T-helper 1 cell (primary cell): ENCODE measurements around the gene E2F6.

ENCODE experiments used
- DNase-seq, 5 donors: peaks; one replicate each; pipeline ENCODE4 v3.0.0-alpha.2; 2012 to 2020

E2F6 gene

GRCh38 chr2:11492720-11493119, 26.8 kb upstream of the E2F6 start:
- no peak for DNase-seq

GRCh38 chr2:11492244-11492643, 26.3 kb upstream of the E2F6 start:
- no peak for DNase-seq

GRCh38 chr2:11491348-11491933, 25.5 kb upstream of the E2F6 start:
- DNase-seq, result no peak

GRCh38 chr2:11490194-11490593, 24.2 kb upstream of the E2F6 start:
- DNase-seq, result no peak

GRCh38 chr2:11488809-11489208, 22.8 kb upstream of the E2F6 start:
- no peak for DNase-seq

- DNase-seq, result no peak
Observed at GRCh38 chr2:11483806-11484617, 18.1 kb upstream of the E2F6 start.

GRCh38 chr2:11482473-11483035, 16.6 kb upstream of the E2F6 start:
- DNase-seq, result no peak

- no peak for DNase-seq
Observed at GRCh38 chr2:11481789-11482472, 16.0 kb upstream of the E2F6 start.

- no peak for DNase-seq
Observed at GRCh38 chr2:11481426-11481788, 15.4 kb upstream of the E2F6 start.

GRCh38 chr2:11480859-11481258, 14.9 kb upstream of the E2F6 start:
- DNase-seq, result no peak

GRCh38 chr2:11480406-11480805, 14.4 kb upstream of the E2F6 start:
- no peak for DNase-seq

GRCh38 chr2:11478899-11479605, 13.1 kb upstream of the E2F6 start:
- no peak for DNase-seq

GRCh38 chr2:11477994-11478393, 12.0 kb upstream of the E2F6 start:
- peak; percentile 56 to 81 (median 61) for DNase-seq

- DNase-seq, result no peak
Observed at GRCh38 chr2:11473659-11474433, 7.9 kb upstream of the E2F6 start.

GRCh38 chr2:11467749-11468148, 1.8 kb upstream of the E2F6 start:
- DNase-seq, result no peak

GRCh38 chr2:11467129-11467649, 1.2 kb upstream of the E2F6 start:
- DNase-seq, result no peak

- DNase-seq, result no peak
Observed at GRCh38 chr2:11466307-11467128, 557 bp upstream of the E2F6 start.

- no peak for DNase-seq
Observed at GRCh38 chr2:11465110-11465484, 864 bp downstream of the E2F6 start.

GRCh38 chr2:11459816-11460215, 6.1 kb downstream of the E2F6 start:
- no peak for DNase-seq

GRCh38 chr2:11458753-11459152, 7.2 kb downstream of the E2F6 start:
- DNase-seq, result no peak

- DNase-seq, result no peak
Observed at GRCh38 chr2:11457935-11458334, 8.0 kb downstream of the E2F6 start.
